ENCODE measurements around the gene MKRN2. TPM values are rescaled to one million over a fixed set of nuclear protein-coding genes. Genes with fewer than 3 reads are reported as not detected.

The MKRN2 gene
- 36.5 and 52.1 TPM in 2 replicates for total RNA-seq (2011; cell fraction: chromatin; rRNA removed; ENCODE audit: low replicate concordance)
- total RNA-seq (2011; cell fraction: nucleolus; rRNA removed), result 38.4 and 39.7 TPM in 2 replicates
- 31.4 and 39.8 TPM in 2 replicates for total RNA-seq (2011; cell fraction: nucleoplasm; rRNA removed)
- total RNA-seq (2014; rRNA removed), result 41.4 and 42.9 TPM in 2 replicates
- total RNA-seq (2014; rRNA removed; fragmentation: Illumina TruSeq; extraction: Trizol), result 37.7 and 40.0 TPM in 2 replicates
- 32.9 and 35.3 TPM in 2 replicates for total RNA-seq (2015; rRNA removed; fragmentation: Illumina TruSeq; extraction: Trizol)
- 45.5 and 50.1 TPM in 2 replicates for total RNA-seq (2021)
- polyA plus RNA-seq (2011; rRNA removed), result 63.2 and 65.6 TPM in 2 replicates
- 62.1 and 71.2 TPM in 2 replicates for polyA plus RNA-seq (2011; cell fraction: cytosol; rRNA removed)
- 43.0 and 53.8 TPM in 2 replicates for polyA plus RNA-seq (2011; cell fraction: nucleus; rRNA removed)
- 40.1 and 41.3 TPM in 2 replicates for polyA plus RNA-seq (2012)
- polyA plus RNA-seq (2014; fragmentation: Illumina TruSeq; extraction: Trizol), result 44.1 and 45.3 TPM in 2 replicates
- polyA plus RNA-seq (2014; fragmentation: Nextera tagmentation; extraction: Ambion mirVana), result 10 to 100 TPM; 29.4 to 46.0 TPM
- 42.9 and 51.3 TPM in 2 replicates for polyA plus RNA-seq (2014; rRNA removed)
- 70.3 and 71.4 TPM in 2 replicates for polyA minus RNA-seq (2011; rRNA and poly(A)+ RNA removed)
- 27.8 and 32.2 TPM in 2 replicates for polyA minus RNA-seq (2011; cell fraction: cytosol; rRNA and poly(A)+ RNA removed)
- 20.3 and 28.8 TPM in 2 replicates for polyA minus RNA-seq (2011; cell fraction: nucleus; rRNA and poly(A)+ RNA removed)
- Bru-seq, nascent RNA, result percentile 92 among the genes with signal in this experiment
- BruChase-seq, experiment 1, labeled RNA remaining after a 2-hour chase, result percentile 88 among the genes with signal in this experiment
- percentile 90 among the genes with signal in this experiment for BruChase-seq, experiment 2, labeled RNA remaining after a 6-hour chase
- long read RNA-seq, experiment 1, transcript MKRN2-202 (7 exons, 1,436 nt), result minor isoform, 15 of 299 reads
- long read RNA-seq, experiment 1, transcript MKRN2-201 (8 exons, 2,848 nt), result major isoform, 206 of 299 reads
- long read RNA-seq, experiment 1, partial matches to known transcripts, result 69 of 299 reads
- long read RNA-seq, experiment 1, other reads (novel, unspliced or antisense), result 9 of 299 reads
- long read RNA-seq, experiment 2, transcript MKRN2-201 (8 exons, 2,848 nt), result major isoform, 22 of 52 reads
- long read RNA-seq, experiment 2, partial matches to known transcripts, result 8 of 52 reads
- long read RNA-seq, experiment 2, other reads (novel, unspliced or antisense), result 20 of 52 reads
- long read RNA-seq, experiment 3, transcript MKRN2-201 (8 exons, 2,848 nt), result major isoform, 67 of 84 reads
- long read RNA-seq, experiment 3, partial matches to known transcripts, result 4 of 84 reads
- long read RNA-seq, experiment 3, other reads (novel, unspliced or antisense), result 10 of 84 reads

DNA sequence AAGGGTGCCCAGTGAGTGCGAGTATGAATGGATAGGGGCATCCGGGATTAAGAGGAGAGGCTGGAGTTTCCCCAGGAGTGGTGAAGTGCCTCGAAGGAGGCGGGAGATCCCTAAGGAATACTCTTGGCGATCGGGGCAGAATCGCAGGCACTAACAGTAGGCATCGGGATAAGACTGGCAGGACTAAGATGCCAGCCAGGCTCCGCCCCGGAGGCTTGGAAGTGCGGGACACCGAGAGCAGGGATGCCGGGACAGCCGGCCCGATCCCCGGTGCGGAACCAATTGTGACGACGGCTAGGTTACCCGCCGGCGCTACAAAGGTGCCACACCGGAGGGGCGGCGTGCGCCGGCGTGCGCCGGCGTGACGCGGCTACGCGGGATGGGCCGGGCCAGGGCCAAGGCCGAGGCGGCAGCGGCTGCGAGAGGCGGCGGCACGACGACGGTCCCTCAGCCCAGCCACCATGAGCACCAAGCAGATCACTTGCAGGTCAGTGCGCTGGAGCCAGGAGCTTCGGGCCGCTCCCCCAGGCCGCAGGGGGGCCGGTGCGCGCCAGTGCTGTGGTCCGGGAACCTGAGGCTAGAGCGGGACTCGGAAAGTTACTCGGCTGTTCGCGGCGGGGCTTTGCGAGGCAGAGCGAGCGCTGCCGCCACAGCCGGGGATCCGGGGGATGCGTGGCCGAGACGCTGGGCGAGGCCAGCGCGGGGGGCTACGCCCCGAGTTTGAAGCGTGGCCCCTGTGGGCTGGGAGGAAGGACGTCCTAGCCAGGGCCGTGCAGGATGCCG lies at the start of gene MKRN2:
MKRN2 (plus strand) TSS at position 398 of the 783 bp plus-strand sequence; CDS start at position 462, 64 bp downstream.
- Histone ChIP-seq H4K20me1 (replicated peaks; ENCODE audit: control insufficient read depth, insufficient read depth, low read length) (peaks cover 41% of the 10 kb centered on the region), H3K9me1 (ENCODE audit: control insufficient read depth, insufficient read depth, low read length) (peaks cover 7% of the 10 kb centered on the region), H3K36me3 (ENCODE audit: control insufficient read depth, insufficient read depth, low read length) (no peaks in the 10 kb centered on the region), H3K27me3 (ENCODE audit: control insufficient read depth in 2 of 2, insufficient read depth in 2 of 2, low read length in 2 of 2) (no peaks in the 10 kb centered on the region), H3K9me3 (replicated peaks; ENCODE audit: control insufficient read depth, insufficient read depth, low read depth, low read length) (no peaks in the 10 kb centered on the region), H3K79me2 (ENCODE audit: control insufficient read depth, insufficient read depth, low read length) (peaks cover 50% of the 10 kb centered on the region), H3K27ac (ENCODE audit: extremely low read depth, low read depth, low read length) (peak within 1 kb of the TSS; percentile 91), H3K9ac (ENCODE audit: insufficient read depth in 1 of 2, low read depth in 2 of 2, low read length in 2 of 2) (peak within 1 kb of the TSS; percentile 82 to 99), H3K4me1 (replicated peaks in 1 of 2; ENCODE audit: control insufficient read depth in 2 of 2, insufficient read depth in 2 of 2, low read length in 2 of 2) (peaks cover 17 to 22% of the 10 kb centered on the region in 2 experiments), H3K4me3 (peak within 1 kb of the TSS; percentile 82), H2AFZ (ENCODE audit: low read depth, low read length) (peak within 1 kb of the TSS; percentile 94), H3K4me2 (ENCODE audit: insufficient read depth, low read length) (peak within 1 kb of the TSS; percentile 94)
- CTCF ChIA-PET (ENCODE audit: low intra/inter-chr PET ratio), result no interaction called here
- WGBS (ENCODE audit: insufficient coverage, low coverage, missing lambda C conversion rate), result under 1% methylated on average over 74 of the region's 77 CpGs
- ATAC-seq, result peak; percentile 93
- DNase-seq (ENCODE audit: extremely low read depth in 1 of 4, low spot score in 3 of 4), result peak; percentile 92 to 94 (median 92)
- intact Hi-C loops (cut with micrococcal nuclease) (loop anchor here (5.0 kb wide), 2 partner anchors 105 to 285 kb away; partner anchors contain the start of genes RAF1 and RPL32), in situ Hi-C loops (cut with MboI) (no loop called here)
- POLR2A ChIA-PET, result interaction anchor here (0.5 to 5.5 kb wide), 8 partner anchors 11 to 128 kb away, joined by 3 to 25 read pairs (median 4); partner anchors contain the start of genes MKRN2OS and RAF1
- FAIRE-seq, result no peak
- no TSS peak for BruUV-seq (replicated peaks)
- peak in 1 of 2 experiments; percentile 29; a peak in 1 of 4 replicates for TF ChIP-seq KDM1A (IDR thresholded peaks at IDR 0.05)
- 0 out of 2 replicates have a peak, but pooled peaks have one; percentile 43 for TF ChIP-seq ARID1B (IDR thresholded peaks at IDR 0.05)
- no peak for TF ChIP-seq ZNF445 (CRISPR knock-in tag; IDR thresholded peaks at IDR 0.05; ENCODE audit: low read depth)
- peak; percentile 83 for TF ChIP-seq ZBTB1 (CRISPR knock-in tag; IDR thresholded peaks at IDR 0.05; ENCODE audit: borderline replicate concordance, low read depth)
- TF ChIP-seq, protein P1, sequence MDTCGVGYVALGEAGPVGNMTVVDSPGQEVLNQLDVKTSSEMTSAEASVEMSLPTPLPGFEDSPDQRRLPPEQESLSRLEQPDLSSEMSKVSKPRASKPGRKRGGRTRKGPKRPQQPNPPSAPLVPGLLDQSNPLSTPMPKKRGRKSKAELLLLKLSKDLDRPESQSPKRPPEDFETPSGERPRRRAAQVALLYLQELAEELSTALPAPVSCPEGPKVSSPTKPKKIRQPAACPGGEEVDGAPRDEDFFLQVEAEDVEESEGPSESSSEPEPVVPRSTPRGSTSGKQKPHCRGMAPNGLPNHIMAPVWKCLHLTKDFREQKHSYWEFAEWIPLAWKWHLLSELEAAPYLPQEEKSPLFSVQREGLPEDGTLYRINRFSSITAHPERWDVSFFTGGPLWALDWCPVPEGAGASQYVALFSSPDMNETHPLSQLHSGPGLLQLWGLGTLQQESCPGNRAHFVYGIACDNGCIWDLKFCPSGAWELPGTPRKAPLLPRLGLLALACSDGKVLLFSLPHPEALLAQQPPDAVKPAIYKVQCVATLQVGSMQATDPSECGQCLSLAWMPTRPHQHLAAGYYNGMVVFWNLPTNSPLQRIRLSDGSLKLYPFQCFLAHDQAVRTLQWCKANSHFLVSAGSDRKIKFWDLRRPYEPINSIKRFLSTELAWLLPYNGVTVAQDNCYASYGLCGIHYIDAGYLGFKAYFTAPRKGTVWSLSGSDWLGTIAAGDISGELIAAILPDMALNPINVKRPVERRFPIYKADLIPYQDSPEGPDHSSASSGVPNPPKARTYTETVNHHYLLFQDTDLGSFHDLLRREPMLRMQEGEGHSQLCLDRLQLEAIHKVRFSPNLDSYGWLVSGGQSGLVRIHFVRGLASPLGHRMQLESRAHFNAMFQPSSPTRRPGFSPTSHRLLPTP (IDR thresholded peaks at IDR 0.05; ENCODE audit: borderline replicate concordance, extremely low read depth, insufficient read length), result peak; percentile 3
- TF ChIP-seq RBM22 (IDR thresholded peaks at IDR 0.05; ENCODE audit: low read depth, low read length, poor library complexity, severe bottlenecking), result peak; percentile 85
- TF ChIP-seq SIN3A (IDR thresholded peaks at IDR 0.05; ENCODE audit: borderline replicate concordance in 2 of 2, control insufficient read depth in 1 of 2, low read depth in 2 of 2, low read length in 2 of 2), result peak; percentile 29 to 83; a peak in 1 of 4 replicates
- no peak for TF ChIP-seq ZKSCAN8 (CRISPR knock-in tag; IDR thresholded peaks at IDR 0.05)
- TF ChIP-seq ZNF766 (CRISPR knock-in tag; conservative IDR thresholded peaks at IDR 0.05), result peak; percentile 52; the same call in 1 of the 2 replicates
- TF ChIP-seq ZBTB8A (IDR thresholded peaks at IDR 0.05; ENCODE audit: partially characterized antibody), result no peak
- TF ChIP-seq POLR2H (tag; IDR thresholded peaks at IDR 0.05; ENCODE audit: low read depth), result peak; percentile 76
